KOPT-K1 (cell line): ENCODE results near the gene TMSB15B.
"Not testable (repeated sequence)": the region's sequence is repeated elsewhere in the genome, so short reads cannot be mapped to it uniquely, and the experiment has no call there.

Experiments used
- H3K27ac ChIP-seq: fragments of 200-600 bp; sonication (generic); 2 replicates; pipeline ENCODE4 v1.5.1; 2016; ENCODE audit warnings: antibody characterized with exemption, mild to moderate bottlenecking, low read depth, low read length; ENCODE audit not compliant: poor library complexity, severe bottlenecking
- H3K36me3 ChIP-seq: fragments of 200-600 bp; sonication (generic); 2 replicates; pipeline ENCODE4 v1.5.1; 2017; ENCODE audit warnings: antibody characterized with exemption, mild to moderate bottlenecking, low read length, moderate library complexity; ENCODE audit not compliant: insufficient read depth
- H3K9me3 ChIP-seq: fragments of 200-600 bp; sonication (generic); 2 replicates; pipeline ENCODE4 v1.5.1; 2017; ENCODE audit warnings: antibody characterized with exemption, low read length, mild to moderate bottlenecking; ENCODE audit not compliant: insufficient read depth, poor library complexity, severe bottlenecking

Gene TMSB15B

GRCh38 chrX:103960599-103960998, 1.8 kb upstream of the TMSB15B start:
- not testable (repeated sequence) for H3K9me3 ChIP-seq, H3K27ac ChIP-seq, H3K36me3 ChIP-seq

GRCh38 chrX:103983508-103983907, 21.1 kb downstream of the TMSB15B start:
- H3K27ac ChIP-seq, H3K9me3 ChIP-seq, H3K36me3 ChIP-seq: not testable (repeated sequence)

GRCh38 chrX:103999234-103999633, 36.8 kb downstream of the TMSB15B start:
- H3K36me3 ChIP-seq: no peaks in the 10 kb centered on the region
- H3K9me3 ChIP-seq: no peaks in the 10 kb centered on the region

GRCh38 chrX:104008831-104009230, 46.4 kb downstream of the TMSB15B start:
- Histone ChIP-seq H3K9me3 (no peaks in the 10 kb centered on the region), H3K36me3 (no peaks in the 10 kb centered on the region)

More at GRCh38 chrX:103999234-103999633, 36.8 kb downstream of the TMSB15B start:
- no peak overlapping the region for H3K27ac ChIP-seq

DNA sequence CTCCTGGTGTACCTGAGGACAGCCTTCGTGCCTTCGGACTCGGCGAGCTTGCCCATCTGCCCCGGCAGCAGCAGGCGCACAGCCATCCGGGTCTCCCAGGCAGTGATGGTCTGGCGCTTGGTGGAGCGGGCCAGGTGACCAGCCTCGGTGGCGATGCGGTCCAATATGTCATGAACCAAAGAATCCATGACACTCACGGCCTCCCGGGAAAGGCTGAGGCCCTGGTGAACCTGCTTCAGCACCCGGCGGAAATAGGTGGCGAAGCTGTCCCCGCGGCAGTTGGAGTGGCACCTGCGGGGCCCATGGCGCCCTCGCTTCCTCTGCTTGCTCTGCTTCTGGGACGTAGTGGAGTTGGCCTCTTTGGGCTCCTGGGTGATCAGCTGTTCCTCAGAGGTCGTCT, 50.7 kb downstream of the TMSB15B start:
- H3K27ac ChIP-seq: no peak overlapping the region
- no peaks in the 10 kb centered on the region for H3K9me3 ChIP-seq

More at GRCh38 chrX:104008831-104009230, 46.4 kb downstream of the TMSB15B start:
- H3K27ac ChIP-seq: no peak overlapping the region

DNA sequence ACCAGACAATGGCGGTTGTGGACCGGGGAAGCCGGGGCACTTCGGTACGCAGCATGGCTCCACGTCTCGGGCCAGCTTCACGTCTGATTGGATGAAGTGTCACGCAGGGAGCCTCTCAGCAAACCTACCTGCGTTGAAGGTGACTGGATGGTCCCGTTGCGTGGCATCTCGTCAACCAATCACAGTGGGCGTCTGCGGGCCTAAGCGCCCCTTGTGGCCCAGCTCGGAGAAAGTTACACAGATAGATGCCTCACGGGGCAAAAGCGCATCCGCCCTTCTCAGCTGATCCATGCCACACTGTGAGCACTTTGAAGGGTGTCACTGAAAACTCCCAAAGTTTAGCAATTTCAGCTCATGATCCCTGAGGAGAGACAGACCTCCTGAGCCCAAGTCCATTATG, 51.2 kb downstream of the TMSB15B start, which contains the start of gene H2BW1:
H2BW1 (minus strand) TSS at position 103 of the 400 bp plus-strand sequence. CDS start 132 bp downstream, outside the sequence.
- no peak within 1 kb of the TSS for H3K27ac ChIP-seq
- no peaks in the 10 kb centered on the region for H3K9me3 ChIP-seq
- H3K36me3 ChIP-seq: no peaks in the 10 kb centered on the region

More for the DNA sequence above, 50.7 kb downstream of the TMSB15B start:
- H3K36me3 ChIP-seq: no peaks in the 10 kb centered on the region

- not testable (repeated sequence) for H3K27ac ChIP-seq, H3K36me3 ChIP-seq, H3K9me3 ChIP-seq
Measured at GRCh38 chrX:104015576-104015975, 53.1 kb downstream of the TMSB15B start.
